Activated T-helper 9 cell treated with anti-CD3 and anti-CD28 coated beads, Interleukin-2, amount 50 U/mL, for 16 hours (primary cell): ENCODE measurements around the gene MARCO.
"Not testable (repeated sequence)": the region's sequence is repeated elsewhere in the genome, so short reads cannot be mapped to it uniquely, and the experiment has no call there.

Experiments
- DNase-seq: peaks from one replicate; pipeline ENCODE4 v3.0.0-alpha.2; 2020; ENCODE audit warnings: low read depth

The MARCO gene

DNA sequence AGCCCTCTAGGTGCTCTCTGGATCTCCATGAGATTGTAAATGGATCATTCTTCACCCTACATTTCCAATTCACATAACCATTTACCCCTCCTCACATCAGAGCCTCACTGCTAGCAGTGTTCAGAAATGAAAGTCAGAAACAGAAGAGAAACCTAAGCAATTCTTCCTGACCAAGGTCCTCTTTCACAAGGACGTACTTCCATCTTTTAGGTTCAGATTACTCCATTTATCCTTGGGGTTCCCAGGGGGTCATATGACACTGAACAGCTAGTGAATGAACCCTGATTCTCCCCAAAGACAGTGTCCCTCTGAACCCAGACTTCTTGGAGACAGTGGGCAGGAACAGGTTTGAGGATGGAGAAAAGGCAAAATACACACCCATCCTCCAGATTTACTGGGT is 12.9 kb upstream of the MARCO start:
- no peak for DNase-seq

DNA sequence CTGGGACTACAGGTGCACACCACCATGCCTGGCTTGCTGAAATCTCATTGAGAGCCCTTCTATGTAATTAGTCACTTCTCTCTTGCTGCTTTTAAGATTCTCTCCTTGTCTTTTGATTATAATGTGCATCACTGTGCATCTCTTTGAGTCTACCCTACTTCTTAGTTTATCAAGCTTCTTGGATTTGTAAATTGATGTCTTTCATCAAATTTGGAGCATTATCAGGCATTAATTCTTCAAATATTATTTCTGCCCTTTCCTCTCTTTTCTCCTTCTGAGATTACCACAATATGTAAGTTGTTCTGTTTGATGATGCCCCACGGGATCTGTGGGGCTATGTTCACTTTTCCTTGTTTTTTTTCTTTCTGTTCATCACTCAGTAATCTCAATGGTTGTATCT is 9.0 kb upstream of the MARCO start:
- DNase-seq = no peak

DNA sequence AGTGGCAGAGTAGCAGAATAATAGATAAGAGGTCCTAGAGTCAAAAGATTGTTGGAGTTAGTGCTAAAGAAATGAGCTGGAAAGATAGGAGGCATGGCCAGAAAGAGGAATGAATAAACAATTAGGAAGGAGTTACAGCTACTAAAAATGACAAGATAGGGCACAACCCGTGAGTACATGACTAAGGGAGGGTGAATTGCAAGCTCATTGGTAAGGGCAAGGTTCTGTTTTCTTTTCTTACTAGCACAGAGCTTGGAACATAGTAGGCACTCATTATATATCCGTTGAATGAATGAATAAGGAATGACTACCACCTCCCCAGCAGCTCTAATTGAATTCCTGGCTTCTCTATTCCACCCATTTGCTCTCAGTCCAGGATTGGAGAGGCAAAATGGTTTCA is 5.7 kb upstream of the MARCO start:
- no peak for DNase-seq

DNA sequence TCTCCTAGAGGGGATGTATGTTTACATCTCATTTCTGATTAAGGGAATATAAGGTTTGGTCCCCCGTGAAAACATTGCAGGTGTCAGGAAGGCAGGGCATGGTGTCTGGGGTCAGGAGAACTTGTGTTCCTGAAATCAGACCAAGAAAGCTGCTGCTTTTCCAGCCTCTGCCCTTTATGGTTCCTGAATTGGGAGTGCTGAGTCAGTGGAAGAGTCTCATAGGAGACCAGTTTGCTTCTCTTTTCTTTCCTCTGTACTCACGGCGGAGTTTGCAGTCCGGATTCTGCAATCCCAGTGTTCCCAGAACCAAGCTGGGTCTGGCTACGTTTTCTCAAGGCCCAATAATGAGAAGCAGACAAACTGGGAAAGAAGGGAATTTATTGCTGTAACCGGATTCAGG is 5.1 kb upstream of the MARCO start:
- no peak for DNase-seq

DNA sequence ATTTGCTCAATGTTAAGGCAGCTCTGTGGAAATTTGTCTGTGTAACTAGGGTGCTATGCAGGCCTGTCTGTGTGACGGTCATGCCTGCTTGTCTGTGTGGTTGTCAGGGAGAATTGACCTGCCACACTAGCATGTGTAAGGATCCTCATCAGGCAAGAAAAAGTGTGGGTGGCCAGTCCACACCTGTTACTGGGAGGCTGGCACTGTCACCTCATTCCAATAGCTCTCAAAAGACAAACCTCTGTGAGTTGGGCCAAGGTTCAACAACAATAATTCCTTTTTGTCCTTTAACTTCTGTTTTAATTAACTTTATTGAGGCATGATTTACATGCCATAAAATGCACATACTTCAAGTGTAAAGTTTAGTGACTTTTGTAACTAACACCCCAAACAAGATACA is 4.2 kb upstream of the MARCO start:
- no peak for DNase-seq

DNA sequence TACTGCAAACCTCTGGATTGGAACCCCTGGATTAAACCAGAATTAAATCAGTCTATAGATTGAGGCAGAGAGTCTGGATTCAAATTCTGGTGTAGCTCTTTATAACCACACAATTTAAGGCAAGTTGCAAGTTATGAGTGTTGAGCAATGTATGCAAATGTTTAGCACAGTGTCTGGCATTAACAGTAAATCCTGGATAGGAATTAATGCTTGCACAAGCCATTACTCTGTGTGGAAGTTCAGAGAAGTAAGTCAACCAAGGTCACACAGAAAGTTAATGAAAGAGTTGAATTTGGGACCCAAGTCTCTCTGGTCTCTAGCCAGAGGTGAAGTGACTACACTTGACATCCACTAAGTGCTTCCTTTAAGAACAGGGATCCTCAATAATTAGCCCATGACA is 2.0 kb upstream of the MARCO start:
- no peak for DNase-seq

DNA sequence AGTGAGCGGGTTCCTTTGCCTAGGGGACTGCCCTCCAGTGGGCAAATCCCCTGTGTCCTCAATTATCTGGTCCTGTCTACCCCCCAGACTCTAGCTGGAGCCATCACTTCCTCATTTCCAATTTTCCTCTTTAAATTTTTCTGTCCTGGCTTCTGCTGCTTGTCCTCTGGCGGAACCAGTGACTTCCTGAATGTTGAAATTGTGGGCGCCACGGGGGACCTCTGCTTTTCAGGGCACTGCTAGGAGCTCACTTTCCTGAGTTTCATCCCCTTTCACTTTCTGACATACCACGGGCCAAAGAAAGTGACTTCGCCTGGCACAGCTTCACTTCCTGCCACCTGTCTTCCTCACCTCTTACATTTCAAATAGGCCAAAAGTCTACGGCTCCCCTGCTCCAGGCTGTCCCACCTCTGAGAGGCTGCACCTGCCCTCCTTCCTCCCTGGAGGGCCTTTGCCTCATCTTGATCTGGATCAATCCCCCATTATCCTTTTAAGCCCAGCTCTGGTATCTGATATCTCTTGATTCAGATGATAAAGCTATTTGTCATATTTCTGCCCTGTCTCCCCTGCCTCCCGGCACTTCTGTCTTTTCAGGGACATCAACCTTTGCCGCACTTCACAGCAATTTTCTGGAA is 1.4 kb upstream of the MARCO start:
- DNase-seq = no peak

DNA sequence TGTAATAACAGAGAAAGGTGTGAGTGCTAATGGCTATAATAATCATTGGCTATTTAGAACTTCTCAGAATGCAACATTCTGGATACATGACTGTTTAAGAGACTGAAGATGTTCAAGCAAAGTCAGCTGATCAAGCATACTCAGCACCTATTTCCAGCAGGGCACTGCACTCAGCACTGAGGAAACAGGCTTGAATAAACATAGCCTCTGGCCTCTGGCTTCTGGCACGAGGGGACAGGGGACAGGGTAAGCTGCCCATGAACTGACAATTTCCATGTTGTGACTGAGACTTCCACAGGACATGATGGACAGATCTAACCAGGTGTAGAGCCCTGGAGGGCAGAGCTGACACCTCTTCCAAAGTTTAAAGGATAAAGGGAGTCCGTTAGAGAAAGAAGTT is 1.3 kb downstream of the MARCO start:
- no peak for DNase-seq

DNA sequence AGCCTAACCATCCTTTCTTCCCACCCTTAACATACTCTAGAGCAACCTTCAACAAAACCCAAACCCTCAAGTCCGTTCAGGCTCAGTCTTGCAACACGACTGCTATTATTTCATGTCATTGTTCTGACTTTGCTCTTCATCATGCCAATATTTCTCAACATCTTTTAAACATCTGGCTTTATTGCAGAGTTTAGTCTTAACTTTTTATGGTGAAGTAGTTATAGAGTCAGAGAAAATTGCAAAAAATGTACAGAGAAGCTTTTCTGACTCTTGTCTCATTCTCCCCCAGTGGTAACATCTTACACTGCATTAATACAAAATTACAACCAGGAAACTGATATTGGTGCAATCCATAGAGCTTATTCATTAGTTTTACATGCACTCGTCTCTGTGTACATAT is 3.9 kb downstream of the MARCO start:
- no peak for DNase-seq

DNA sequence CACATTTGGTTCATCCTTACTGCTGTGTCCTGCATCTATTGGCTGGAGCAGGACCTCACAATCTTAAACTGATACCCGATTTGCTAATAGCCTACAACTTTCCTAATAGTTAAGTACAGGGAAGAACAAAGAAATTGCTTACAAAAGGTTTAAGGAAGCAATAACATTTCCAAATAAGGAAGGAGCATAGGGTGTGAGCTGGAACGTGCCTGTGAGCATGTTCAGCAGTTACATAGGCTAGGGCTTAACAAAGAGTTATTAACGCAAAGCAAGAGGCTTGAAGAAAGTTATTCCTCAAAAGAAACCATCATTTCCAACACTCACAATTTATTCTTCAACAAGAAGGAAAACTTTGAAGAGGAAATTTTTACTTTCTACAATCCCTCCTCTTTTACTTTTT is 6.3 kb downstream of the MARCO start:
- DNase-seq = not testable (repeated sequence)

DNA sequence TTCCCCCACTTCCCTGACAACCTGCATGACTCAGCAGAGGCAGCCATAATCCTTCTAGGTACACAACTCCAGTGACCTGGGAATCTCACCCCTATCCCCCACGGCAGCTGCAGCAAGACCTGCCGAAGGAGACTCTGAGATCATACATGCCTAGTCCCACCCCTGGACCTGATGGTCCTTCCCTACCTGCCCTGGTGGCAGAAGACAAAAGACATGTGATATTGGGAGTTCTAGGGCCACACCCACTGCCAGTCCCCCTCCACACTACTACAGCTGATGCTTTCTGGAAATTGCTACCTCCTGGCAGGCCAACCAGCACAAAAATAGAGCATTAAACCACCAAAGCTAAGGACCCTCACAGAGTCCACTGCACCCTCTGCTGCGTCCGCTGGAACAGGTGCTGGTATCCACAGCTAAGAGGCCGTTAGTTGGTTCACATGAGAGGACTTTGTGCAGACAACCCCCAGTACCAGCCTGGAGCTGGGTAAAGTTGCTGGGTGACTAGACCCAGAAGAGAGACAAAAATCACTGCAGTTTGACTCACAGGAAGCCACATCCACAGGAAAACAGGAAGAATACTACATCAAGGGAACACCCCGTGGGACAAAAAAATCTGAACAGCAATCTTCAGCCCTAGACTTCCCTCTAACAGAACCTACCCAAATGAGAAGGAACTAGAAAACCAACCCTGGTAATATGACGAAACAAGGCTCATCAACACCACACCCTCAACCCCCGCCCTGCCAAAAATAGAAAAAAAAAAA is 12.5 kb downstream of the MARCO start:
- no peak for DNase-seq

DNA sequence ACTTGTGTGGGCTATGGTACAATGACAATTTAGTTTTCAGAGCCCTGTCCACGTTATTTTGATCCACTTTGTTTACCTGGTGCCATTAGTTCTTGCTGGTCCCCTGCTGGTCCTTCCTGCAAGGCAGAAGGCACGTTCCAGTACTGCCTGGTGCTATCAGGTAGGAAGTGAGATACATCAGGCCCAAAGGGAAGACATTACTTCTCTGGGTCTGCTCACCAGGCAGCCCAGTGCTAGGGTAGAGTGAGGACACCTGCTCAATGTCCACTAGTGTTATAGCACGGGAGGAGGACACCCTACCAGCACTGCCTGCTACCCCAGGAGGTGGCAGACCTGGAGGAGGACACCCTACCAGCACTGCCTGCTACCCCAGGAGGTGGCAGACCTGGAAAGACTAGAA is 23.7 kb downstream of the MARCO start:
- no peak for DNase-seq

DNA sequence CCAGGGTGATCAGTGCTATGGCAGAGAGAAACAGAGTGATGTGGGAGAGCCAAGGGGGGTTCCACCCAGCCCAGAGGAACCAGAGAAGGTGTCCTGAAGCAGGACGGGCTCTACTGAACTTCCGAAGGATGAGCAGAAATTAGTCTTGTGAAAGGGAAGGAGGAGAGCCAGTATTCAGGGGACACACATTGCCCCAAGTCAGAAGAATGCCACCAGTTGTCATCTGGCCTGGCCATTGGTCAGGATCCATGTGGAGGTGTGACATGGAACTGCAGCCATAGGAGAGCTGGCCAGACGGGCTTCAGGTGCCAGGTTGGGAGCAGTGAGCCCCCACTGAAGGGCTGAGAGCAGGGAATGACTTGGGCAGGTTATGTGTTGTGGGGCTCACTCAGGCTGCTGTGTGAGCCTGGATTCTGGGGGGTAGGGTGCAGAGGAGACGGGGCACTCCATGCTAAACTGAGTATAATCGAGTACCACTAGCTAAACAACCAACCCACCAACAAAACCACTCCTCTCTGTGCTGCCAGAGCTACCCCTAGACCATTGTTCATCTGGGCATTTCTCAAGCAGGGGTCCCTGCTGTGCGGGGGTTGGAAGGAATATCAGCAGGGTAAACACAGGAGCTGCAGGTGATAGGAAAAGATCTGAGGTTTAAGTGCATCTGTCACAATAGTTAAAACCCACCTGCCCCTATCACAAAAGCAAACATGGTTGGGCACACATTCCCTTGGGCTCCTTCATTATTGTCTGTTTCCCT is 25.3 kb downstream of the MARCO start:
- DNase-seq = no peak

DNA sequence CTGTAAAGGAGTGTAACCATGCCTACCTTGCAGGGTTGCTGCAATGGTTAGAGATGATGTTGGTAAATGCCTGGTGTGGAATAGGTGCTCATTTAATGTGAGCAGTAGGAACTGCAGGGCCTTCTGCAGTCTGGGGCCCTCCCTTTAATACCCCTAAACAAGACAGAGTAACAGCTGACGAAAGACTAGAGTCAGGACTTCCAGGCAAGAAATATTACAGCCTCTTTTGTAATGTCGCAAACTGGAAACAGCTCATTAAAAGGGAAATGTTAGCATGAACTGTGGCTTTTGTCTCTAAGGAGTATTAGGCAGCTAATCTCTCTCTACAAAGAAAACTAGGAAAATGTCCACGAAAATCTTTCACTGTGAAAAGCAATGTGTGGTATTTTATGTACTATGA is 26.0 kb downstream of the MARCO start:
- DNase-seq = no peak

DNA sequence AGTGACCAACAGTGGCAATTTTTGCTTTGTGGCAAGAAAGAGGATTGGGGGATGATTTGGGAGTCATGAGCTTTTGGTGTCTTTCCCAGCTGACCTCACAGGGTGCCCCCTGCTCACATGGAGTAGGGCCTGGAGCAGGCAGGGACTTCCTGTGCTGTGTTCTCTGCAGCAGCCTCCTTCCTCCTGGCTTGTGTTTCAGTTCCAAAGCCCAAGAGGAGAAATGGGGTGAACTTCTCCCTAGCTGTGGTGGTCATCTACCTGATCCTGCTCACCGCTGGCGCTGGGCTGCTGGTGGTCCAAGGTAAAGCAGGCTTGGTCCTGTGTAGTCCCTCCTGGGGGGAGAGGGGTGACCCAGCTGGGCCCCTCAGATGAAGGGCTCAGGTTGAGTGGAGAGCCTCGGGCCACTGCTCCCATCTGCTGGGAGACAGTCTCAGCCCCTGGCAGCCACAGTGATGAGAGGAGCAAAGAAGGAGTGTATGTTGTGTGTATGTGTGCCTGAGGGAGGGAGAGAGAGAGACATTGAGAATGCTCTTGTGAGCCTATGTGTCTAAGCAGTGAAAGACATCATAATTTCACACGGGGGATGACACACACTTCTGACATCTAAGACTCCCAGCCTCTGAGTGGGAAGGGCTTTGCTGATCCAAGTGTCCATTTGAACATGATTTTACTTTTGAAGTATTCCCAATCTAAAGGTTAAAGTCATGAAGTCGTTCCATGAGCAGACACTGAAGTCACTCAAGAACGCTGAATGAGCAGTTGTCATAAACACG is 27.2 kb downstream of the MARCO start:
- no peak for DNase-seq

DNA sequence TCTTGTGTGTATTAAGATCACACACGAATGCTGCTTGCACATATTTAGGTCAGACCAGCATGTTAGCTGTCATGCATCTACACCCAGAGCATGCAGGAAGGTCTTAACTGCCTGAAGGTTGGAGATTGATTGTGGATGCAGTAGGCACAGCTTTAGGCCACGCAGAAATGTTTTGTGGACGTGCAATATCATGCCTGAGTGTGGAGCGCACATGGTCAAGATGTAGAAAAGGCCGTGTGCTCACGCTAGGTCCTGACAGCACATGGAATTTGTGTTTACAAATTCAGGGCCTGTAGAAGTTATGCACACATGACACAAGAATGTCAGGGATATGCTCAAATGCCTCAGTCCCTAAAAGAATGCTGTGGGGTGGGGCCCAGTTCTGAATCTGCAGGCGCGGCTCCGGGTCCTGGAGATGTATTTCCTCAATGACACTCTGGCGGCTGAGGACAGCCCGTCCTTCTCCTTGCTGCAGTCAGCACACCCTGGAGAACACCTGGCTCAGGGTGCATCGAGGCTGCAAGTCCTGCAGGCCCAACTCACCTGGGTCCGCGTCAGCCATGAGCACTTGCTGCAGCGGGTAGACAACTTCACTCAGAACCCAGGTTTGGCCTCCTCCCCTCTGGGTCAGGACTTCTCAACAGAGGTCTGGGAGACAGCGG is 27.9 kb downstream of the MARCO start:
- DNase-seq = no peak

DNA sequence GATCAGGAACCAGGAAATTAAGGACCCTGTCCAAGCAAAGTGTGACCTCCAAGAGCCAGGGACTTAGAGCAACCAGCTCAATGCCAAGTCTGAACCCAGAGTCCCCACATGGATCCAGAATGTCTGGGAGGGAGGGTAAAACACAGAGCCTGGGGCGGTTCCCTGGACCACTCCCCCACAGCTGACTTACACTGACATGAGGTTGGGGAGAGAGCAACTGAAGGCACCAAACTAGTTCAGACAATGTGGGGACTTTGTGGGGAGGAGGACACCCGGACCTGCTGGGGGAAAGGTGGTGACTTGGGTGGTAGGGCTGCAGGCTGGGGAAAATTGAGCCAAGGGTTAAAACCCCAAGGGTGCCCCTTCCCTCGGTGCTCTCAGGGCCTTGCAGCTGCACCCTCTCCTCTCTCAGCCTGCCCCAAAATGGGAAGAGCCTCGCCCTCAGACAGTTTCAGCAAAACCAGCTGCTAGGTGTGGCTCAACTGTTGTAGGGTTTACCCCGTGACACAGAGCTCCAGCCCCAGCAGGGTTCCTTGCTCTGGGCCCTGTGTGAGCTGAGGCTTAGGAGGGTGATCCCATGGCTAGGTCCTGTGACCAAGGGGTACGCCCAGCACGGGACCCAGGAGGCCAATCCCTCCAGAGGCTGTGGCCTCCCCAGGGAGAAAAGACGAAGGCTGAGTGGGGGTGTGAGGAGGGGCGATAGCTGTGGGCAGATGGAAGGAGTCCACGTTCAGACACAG is 28.6 kb downstream of the MARCO start:
- no peak for DNase-seq

DNA sequence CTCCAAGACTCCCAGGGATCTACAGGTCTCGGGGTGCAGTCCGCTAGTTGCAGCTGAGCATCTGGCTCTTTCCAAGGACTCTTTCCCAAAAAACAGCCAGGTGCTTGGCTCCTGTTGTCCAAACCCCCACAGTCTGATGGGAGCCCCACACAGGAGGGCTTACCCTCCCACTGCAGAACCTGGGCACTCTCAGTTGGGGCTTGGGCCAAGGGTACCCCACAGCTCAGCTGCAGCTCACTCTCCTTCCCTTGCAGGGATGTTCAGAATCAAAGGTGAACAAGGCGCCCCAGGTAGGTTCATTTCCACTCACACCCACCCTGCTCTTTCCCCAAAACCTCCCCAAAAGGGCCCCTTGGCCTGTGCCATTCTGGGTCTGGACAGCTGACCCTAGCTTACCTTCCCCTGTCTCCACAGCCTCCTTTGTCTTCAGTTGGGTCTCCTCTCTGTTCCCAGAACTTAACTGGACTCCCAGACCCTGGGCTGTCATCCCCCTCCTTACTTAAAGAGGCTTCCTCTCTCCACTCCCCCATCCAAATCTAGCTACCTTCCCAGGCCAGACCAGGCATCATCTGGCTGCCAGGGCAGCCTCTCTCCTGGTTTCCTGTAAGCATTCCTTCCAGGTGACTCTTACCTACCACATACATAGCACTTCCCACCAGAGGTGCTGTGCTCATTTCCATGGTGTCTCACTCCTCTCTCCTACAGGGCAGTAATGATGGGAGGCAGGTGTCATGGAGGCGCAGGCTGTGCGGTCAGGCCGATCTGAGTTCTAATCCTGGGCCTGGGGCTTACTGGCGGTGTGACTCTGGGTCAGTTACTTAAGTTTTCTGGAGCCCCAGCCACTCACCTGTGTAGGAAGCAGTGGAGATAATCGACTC is 29.5 kb downstream of the MARCO start:
- no peak for DNase-seq

DNA sequence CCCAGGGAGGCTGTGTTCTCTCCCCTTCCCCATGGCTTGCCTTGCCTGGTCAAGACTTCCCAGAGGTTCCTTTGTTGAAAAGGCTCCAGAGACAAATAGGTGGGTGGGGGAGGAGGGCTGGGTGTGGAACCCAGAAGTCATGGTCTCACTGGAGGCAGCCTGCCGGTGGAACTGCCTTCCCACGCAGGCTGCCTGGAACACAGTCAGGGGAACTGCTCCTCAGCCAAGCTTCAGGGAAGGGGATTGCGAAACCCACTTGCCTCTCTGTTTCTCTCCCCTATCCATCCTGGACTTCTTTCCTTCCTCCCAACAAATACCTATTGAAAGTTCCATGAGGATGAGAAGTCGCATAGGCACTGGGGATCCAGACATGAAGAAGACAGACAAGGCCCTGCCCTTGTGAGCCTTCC is 31.6 kb downstream of the MARCO start:
- no peak for DNase-seq
